Keratinocyte (primary cell): Measurements from ENCODE around the gene ZNF831. TPM values are rescaled to one million over a fixed set of nuclear protein-coding genes. Genes with fewer than 3 reads are reported as not detected.

ENCODE experiments used
- DNase-seq: peaks from one replicate; pipeline ENCODE4 v3.0.0-alpha.2; 2011; ENCODE audit warnings: low read depth, missing footprints, low spot score
- FAIRE-seq: peaks from 2 replicates; lab custom pipeline; 2011; peaks lifted over from hg19 to GRCh38; lab: Jason Lieb, UNC
- H2AFZ ChIP-seq: 2 replicates; pipeline ENCODE4 v1.6.0; 2012; ENCODE audit warnings: low read length, control low read depth, inconsistent platforms; ENCODE audit not compliant: control insufficient read depth
- H3K27ac ChIP-seq: 2 replicates; pipeline ENCODE4 v1.5.1; 2011; ENCODE audit warnings: low read length; ENCODE audit not compliant: control insufficient read depth, insufficient read depth
- H3K27me3 ChIP-seq: 3 replicates; pipeline ENCODE4 v1.6.0; 2011; ENCODE audit warnings: low read length; ENCODE audit not compliant: control insufficient read depth, insufficient read depth; ENCODE audit errors: extremely low read depth
- H3K36me3 ChIP-seq, 2 experiments: 2 replicates in 1 of 2; 3 replicates in 1 of 2; pipeline ENCODE4 v1.5.1; 2011; ENCODE audit warnings: low read length in 2 of 2, mild to moderate bottlenecking in 1 of 2; ENCODE audit not compliant: control insufficient read depth in 2 of 2, insufficient read depth in 2 of 2; ENCODE audit errors: extremely low read depth in 1 of 2
- H3K4me1 ChIP-seq: 3 replicates; pipeline ENCODE4 v1.5.1; 2011; ENCODE audit warnings: low read length; ENCODE audit not compliant: control insufficient read depth, insufficient read depth; ENCODE audit errors: extremely low read depth
- H3K4me2 ChIP-seq: 3 replicates; pipeline ENCODE4 v1.6.0; 2011; ENCODE audit warnings: low read depth, low read length; ENCODE audit not compliant: control insufficient read depth, insufficient read depth; ENCODE audit errors: extremely low read depth
- H3K4me3 ChIP-seq, 3 experiments: fragments of 200-600 bp in 1 of 3; sonication (generic) in 1 of 3; 2 replicates in 2 of 3; 3 replicates in 1 of 3; pipeline ENCODE4 v1.5.1; 2011 to 2016; ENCODE audit warnings: low read length in 3 of 3, mild to moderate bottlenecking in 3 of 3, control low read depth in 2 of 3, inconsistent platforms in 1 of 3, low read depth in 1 of 3, mixed read lengths in 1 of 3, mixed run types in 1 of 3, moderate library complexity in 1 of 3; ENCODE audit not compliant: control insufficient read depth in 2 of 3, insufficient read depth in 2 of 3; ENCODE audit errors: extremely low read depth in 1 of 3
- H3K79me2 ChIP-seq: 2 replicates; pipeline ENCODE4 v1.6.0; 2012; ENCODE audit warnings: low read length; ENCODE audit not compliant: control insufficient read depth, insufficient read depth
- H3K9ac ChIP-seq: 3 replicates; pipeline ENCODE4 v1.6.0; 2011; ENCODE audit warnings: low read length; ENCODE audit not compliant: control insufficient read depth, insufficient read depth; ENCODE audit errors: extremely low read depth
- H3K9me1 ChIP-seq: 3 replicates; pipeline ENCODE4 v1.6.0; 2011; ENCODE audit warnings: low read length; ENCODE audit not compliant: control insufficient read depth, insufficient read depth; ENCODE audit errors: extremely low read depth
- H3K9me3 ChIP-seq: 2 replicates; pipeline ENCODE4 v1.5.1; 2012; ENCODE audit warnings: low read depth, low read length; ENCODE audit not compliant: control insufficient read depth
- H4K20me1 ChIP-seq: 3 replicates; pipeline ENCODE4 v1.6.0; 2011; ENCODE audit warnings: low read length; ENCODE audit not compliant: control insufficient read depth, insufficient read depth; ENCODE audit errors: extremely low read depth
- CTCF ChIP-seq, 3 experiments: IDR thresholded peaks in 1 of 3; conservative IDR thresholded peaks in 1 of 3; optimal IDR thresholded peaks in 1 of 3; 2 replicates in 2 of 3; 3 replicates in 1 of 3; pipeline versions ENCODE3 to v1.5.1; 2011; ENCODE audit warnings: low read length in 3 of 3, mild to moderate bottlenecking in 3 of 3, moderate library complexity in 2 of 3, control low read depth in 1 of 3, inconsistent platforms in 1 of 3; ENCODE audit not compliant: insufficient read depth in 2 of 3; ENCODE audit errors: extremely low read depth in 1 of 3
- EZH2 ChIP-seq: IDR thresholded peaks from one replicate; pipeline ENCODE4 v1.6.1; 2012; ENCODE audit warnings: inconsistent platforms, mild to moderate bottlenecking, low read length, moderate library complexity
- dilution Hi-C: fragments of 300-500 bp; cut with MboI; formaldehyde crosslinking; loops from one replicate; pipeline ENCODE4 v1.7.0; 2020; ENCODE audit warnings: low sequenced_read_pairs; ENCODE audit not compliant: extremely low pct_ligation_motif_present
- polyA plus RNA-seq, 5 experiments: library from polyadenylated mRNA; depleted of rRNA in 3 of 5; stranded (reverse) in 3 of 5; stranded (forward) in 1 of 5; unstranded in 1 of 5; fragments of >200 nt; gene quantifications; 1 replicate in 1 of 5; 2 replicates in 3 of 5; 3 replicates in 1 of 5; pipeline versions ENCODE4 v1.2.1 to v1.2.3, GENCODE V29; 2011 to 2012; ENCODE audit warnings: missing spikeins in 2 of 5, low read depth in 1 of 5, low replicate concordance in 1 of 5

ZNF831 gene
- polyA plus RNA-seq, 1 donor (not counting 4 experiments of a cell fraction or from before 2014, with no cell fraction given) = not detected

GRCh38 chr20:59177266-59178250 lies 13.9 kb downstream of the ZNF831 start:
- Histone ChIP-seq H3K27ac (no peak overlapping the region), H3K27me3 (no peaks in the 10 kb centered on the region), H2AFZ (no peak overlapping the region), H3K4me2 (no peak overlapping the region), H3K79me2 (no peaks in the 10 kb centered on the region), H3K4me3 (no peak overlapping the region), H3K4me1 (no peaks in the 10 kb centered on the region), H3K9ac (no peak overlapping the region), H3K9me3 (no peaks in the 10 kb centered on the region), H3K36me3 (no peaks in the 10 kb centered on the region), H3K9me1 (no peaks in the 10 kb centered on the region), H4K20me1 (no peaks in the 10 kb centered on the region)
- dilution Hi-C loops = no loop called here
- no peak for TF ChIP-seq EZH2
- no peak for TF ChIP-seq CTCF (optimal IDR thresholded peaks at IDR 0.05 in 1 of 3, IDR thresholded peaks at IDR 0.05 in 1 of 3, conservative IDR thresholded peaks at IDR 0.05 in 1 of 3; ENCODE audit: extremely low read depth in 1 of 3, insufficient read depth in 2 of 3, low read length in 3 of 3)
- FAIRE-seq = no peak
- no peak for DNase-seq

- H3K4me1 ChIP-seq = no peaks in the 10 kb centered on the region
- TF ChIP-seq EZH2 (no peak), CTCF (optimal IDR thresholded peaks at IDR 0.05 in 1 of 3, IDR thresholded peaks at IDR 0.05 in 1 of 3, conservative IDR thresholded peaks at IDR 0.05 in 1 of 3; ENCODE audit: extremely low read depth in 1 of 3, insufficient read depth in 2 of 3, low read length in 3 of 3) (no peak)
- no peaks in the 10 kb centered on the region for H3K36me3 ChIP-seq
- no peak for FAIRE-seq
- no peak for DNase-seq
- H3K27me3 ChIP-seq = no peaks in the 10 kb centered on the region
- H3K9me3 ChIP-seq = no peaks in the 10 kb centered on the region
- no peak overlapping the region for H3K4me3 ChIP-seq
- H3K9me1 ChIP-seq = no peaks in the 10 kb centered on the region
- no peak overlapping the region for H3K4me2 ChIP-seq
- dilution Hi-C loops = no loop called here
- H3K9ac ChIP-seq = no peak overlapping the region
- H4K20me1 ChIP-seq = no peaks in the 10 kb centered on the region
- H2AFZ ChIP-seq = no peak overlapping the region
- H3K79me2 ChIP-seq = no peaks in the 10 kb centered on the region
- no peak overlapping the region for H3K27ac ChIP-seq
Observed at GRCh38 chr20:59178983-59179595, 15.5 kb downstream of the ZNF831 start.
